Measurements from ENCODE around the gene POLE3. TPM values are rescaled to one million over a fixed set of nuclear protein-coding genes. Genes with fewer than 3 reads are reported as not detected.

POLE3 gene
- total RNA-seq, 2 experiments from 2014 or later: 130 to 132 TPM

- TF ChIP-seq, protein P1, sequence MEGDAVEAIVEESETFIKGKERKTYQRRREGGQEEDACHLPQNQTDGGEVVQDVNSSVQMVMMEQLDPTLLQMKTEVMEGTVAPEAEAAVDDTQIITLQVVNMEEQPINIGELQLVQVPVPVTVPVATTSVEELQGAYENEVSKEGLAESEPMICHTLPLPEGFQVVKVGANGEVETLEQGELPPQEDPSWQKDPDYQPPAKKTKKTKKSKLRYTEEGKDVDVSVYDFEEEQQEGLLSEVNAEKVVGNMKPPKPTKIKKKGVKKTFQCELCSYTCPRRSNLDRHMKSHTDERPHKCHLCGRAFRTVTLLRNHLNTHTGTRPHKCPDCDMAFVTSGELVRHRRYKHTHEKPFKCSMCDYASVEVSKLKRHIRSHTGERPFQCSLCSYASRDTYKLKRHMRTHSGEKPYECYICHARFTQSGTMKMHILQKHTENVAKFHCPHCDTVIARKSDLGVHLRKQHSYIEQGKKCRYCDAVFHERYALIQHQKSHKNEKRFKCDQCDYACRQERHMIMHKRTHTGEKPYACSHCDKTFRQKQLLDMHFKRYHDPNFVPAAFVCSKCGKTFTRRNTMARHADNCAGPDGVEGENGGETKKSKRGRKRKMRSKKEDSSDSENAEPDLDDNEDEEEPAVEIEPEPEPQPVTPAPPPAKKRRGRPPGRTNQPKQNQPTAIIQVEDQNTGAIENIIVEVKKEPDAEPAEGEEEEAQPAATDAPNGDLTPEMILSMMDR (conservative IDR thresholded peaks at IDR 0.05; ENCODE audit: low read length): no peak
- TF ChIP-seq EZH2phosphoT487 (IDR thresholded peaks at IDR 0.05; ENCODE audit: borderline replicate concordance, low read depth, low read length): no peak
- Histone ChIP-seq H2AFZ (ENCODE audit: low read length) (no peak overlapping the region), H3K9me2 (ENCODE audit: insufficient read depth, low read length) (no peaks in the 10 kb centered on the region), H3K4me3 (ENCODE audit: low read depth, low read length, poor library complexity, severe bottlenecking) (no peak overlapping the region), H4K20me1 (ENCODE audit: insufficient read depth, low read length) (no peaks in the 10 kb centered on the region), H3K9me3 (ENCODE audit: low read length) (no peaks in the 10 kb centered on the region), H3K4me1 (ENCODE audit: insufficient read depth, low read length, poor library complexity, severe bottlenecking) (no peaks in the 10 kb centered on the region), H3K4me2 (ENCODE audit: low read length) (no peak overlapping the region), H3K79me2 (ENCODE audit: insufficient read depth, low read depth, low read length) (no peaks in the 10 kb centered on the region), H3K36me3 (ENCODE audit: insufficient read depth, low read length) (peaks cover 22% of the 10 kb centered on the region), H3K27ac (ENCODE audit: low read depth, low read length, poor library complexity, severe bottlenecking) (no peak overlapping the region)
- DNase-seq (ENCODE audit: low spot score): no peak
- intact Hi-C loops (cut with micrococcal nuclease; ENCODE audit: unreplicated experiment): no loop called here
- POLR2A ChIA-PET: no interaction called here
- CTCF ChIA-PET (ENCODE audit: unreplicated experiment): no interaction called here
- BruUV-seq (replicated peaks): no TSS peak
Observed at GRCh38 chr9:113389451-113389850, 21.0 kb downstream of the POLE3 start.

- CTCF ChIA-PET (ENCODE audit: unreplicated experiment): no interaction called here
- Histone ChIP-seq H3K4me1 (ENCODE audit: insufficient read depth, low read length, poor library complexity, severe bottlenecking) (no peaks in the 10 kb centered on the region), H3K4me3 (ENCODE audit: low read depth, low read length, poor library complexity, severe bottlenecking) (no peak overlapping the region), H3K79me2 (ENCODE audit: insufficient read depth, low read depth, low read length) (no peaks in the 10 kb centered on the region), H3K36me3 (ENCODE audit: insufficient read depth, low read length) (peaks cover 22% of the 10 kb centered on the region), H3K9me3 (ENCODE audit: low read length) (no peaks in the 10 kb centered on the region), H2AFZ (ENCODE audit: low read length) (no peak overlapping the region), H3K9me2 (ENCODE audit: insufficient read depth, low read length) (no peaks in the 10 kb centered on the region), H3K27ac (ENCODE audit: low read depth, low read length, poor library complexity, severe bottlenecking) (no peak overlapping the region), H4K20me1 (ENCODE audit: insufficient read depth, low read length) (no peaks in the 10 kb centered on the region), H3K4me2 (ENCODE audit: low read length) (no peak overlapping the region)
- TF ChIP-seq, protein P1 (conservative IDR thresholded peaks at IDR 0.05; ENCODE audit: low read length): no peak
- no peak for TF ChIP-seq EZH2phosphoT487 (IDR thresholded peaks at IDR 0.05; ENCODE audit: borderline replicate concordance, low read depth, low read length)
- no peak for DNase-seq (ENCODE audit: low spot score)
- POLR2A ChIA-PET: no interaction called here
- no TSS peak for BruUV-seq (replicated peaks)
- intact Hi-C loops (cut with micrococcal nuclease; ENCODE audit: unreplicated experiment): no loop called here
Observed at GRCh38 chr9:113388833-113389232, 21.6 kb downstream of the POLE3 start.

DNA sequence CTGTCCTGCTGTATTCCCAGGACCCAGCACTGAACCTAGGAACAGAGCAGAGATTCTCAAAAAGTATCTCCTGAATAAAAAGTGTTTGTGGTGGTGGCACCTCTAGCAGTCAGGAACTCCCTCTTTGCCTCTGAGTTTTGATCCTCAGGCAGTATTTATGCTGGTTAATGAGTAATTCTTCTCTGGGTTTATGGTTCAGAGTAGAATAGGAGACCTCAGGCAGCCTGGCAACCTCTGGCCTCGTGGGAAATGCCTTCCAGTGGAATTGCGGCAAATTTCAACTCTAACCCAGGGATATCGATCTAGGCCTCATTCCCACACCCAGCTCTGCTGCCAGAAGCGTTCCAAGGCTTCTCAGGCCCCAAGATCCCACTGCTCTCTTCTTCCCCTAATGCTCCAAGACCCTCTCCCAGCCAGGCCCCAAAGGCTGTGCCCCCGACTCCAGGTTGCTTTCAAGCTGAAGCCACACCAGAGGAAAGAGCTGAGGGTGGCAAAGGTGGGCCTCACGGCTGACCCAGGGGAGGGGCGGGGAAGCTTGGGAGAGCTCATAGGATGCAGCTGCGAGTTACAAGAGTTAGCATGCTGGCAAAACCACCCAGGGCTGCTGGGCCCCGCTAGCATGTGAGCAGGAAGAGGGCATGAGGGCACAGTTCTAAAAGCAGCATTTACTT is 22.8 kb downstream of the POLE3 start:
- TF ChIP-seq, protein P1 (conservative IDR thresholded peaks at IDR 0.05; ENCODE audit: low read length): no peak
- TF ChIP-seq EZH2phosphoT487 (IDR thresholded peaks at IDR 0.05; ENCODE audit: borderline replicate concordance, low read depth, low read length): no peak
- H3K4me1 ChIP-seq (ENCODE audit: insufficient read depth, low read length, poor library complexity, severe bottlenecking): no peaks in the 10 kb centered on the region
- no peaks in the 10 kb centered on the region for H3K9me3 ChIP-seq (ENCODE audit: low read length)
- BruUV-seq (replicated peaks): no TSS peak
- no peak overlapping the region for H3K4me3 ChIP-seq (ENCODE audit: low read depth, low read length, poor library complexity, severe bottlenecking)
- no peak for DNase-seq (ENCODE audit: low spot score)
- no peaks in the 10 kb centered on the region for H4K20me1 ChIP-seq (ENCODE audit: insufficient read depth, low read length)
- peaks cover 22% of the 10 kb centered on the region; the same call in 1 of the 2 replicates for H3K36me3 ChIP-seq (ENCODE audit: insufficient read depth, low read length)
- POLR2A ChIA-PET: no interaction called here
- intact Hi-C loops (cut with micrococcal nuclease; ENCODE audit: unreplicated experiment): no loop called here
- H3K9me2 ChIP-seq (ENCODE audit: insufficient read depth, low read length): no peaks in the 10 kb centered on the region
- H2AFZ ChIP-seq (ENCODE audit: low read length): no peak overlapping the region
- H3K27ac ChIP-seq (ENCODE audit: low read depth, low read length, poor library complexity, severe bottlenecking): no peak overlapping the region
- no peaks in the 10 kb centered on the region for H3K79me2 ChIP-seq (ENCODE audit: insufficient read depth, low read depth, low read length)
- H3K4me2 ChIP-seq (ENCODE audit: low read length): no peak overlapping the region
- CTCF ChIA-PET (ENCODE audit: unreplicated experiment): no interaction called here
